ENCODE measurements around the gene ZBTB46.

The ZBTB46 gene

DNA sequence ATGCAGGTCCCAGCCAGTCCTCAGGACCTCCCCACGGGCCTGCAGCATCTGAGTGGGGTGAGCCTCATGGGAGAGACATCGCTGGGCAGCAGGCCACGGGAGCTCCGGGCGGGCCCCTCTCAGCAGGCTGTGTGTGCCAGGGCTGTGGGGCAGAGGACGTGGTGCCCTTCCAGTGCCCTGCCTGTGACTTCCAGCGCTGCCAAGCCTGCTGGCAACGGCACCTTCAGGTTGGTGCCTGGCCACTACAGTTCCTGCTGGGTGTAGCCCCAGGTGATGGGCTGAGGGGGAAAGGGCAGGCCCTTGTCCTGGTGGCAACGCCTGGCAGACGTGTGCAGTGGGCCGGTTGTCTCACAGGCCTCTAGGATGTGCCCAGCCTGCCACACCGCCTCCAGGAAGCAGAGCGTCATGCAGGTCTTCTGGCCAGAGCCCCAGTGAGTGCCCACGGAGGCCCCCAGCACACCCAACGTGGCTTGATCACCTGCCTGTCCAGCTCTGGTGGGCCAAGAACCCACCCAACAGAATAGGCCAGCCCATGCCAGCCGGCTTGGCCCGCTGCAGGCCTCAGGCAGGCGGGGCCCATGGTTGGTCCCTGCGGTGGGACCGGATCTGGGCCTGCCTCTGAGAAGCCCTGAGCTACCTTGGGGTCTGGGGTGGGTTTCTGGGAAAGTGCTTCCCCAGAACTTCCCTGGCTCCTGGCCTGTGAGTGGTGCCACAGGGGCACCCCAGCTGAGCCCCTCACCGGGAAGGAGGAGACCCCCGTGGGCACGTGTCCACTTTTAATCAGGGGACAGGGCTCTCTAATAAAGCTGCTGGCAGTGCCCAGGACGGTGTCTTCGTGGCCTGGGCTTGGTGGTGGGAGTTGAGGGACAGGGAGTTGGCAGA is 135.4 kb downstream of the ZBTB46 start:
- H2AFZ ChIP-seq (ENCODE audit: low read length), result no peak overlapping the region
- no peaks in the 10 kb centered on the region for H3K36me3 ChIP-seq (ENCODE audit: insufficient read depth, low read length)
- H3K4me3 ChIP-seq (ENCODE audit: low read length, poor library complexity, severe bottlenecking), result no peak overlapping the region
- no peak overlapping the region for H3K9ac ChIP-seq (ENCODE audit: low read depth, low read length, poor library complexity, severe bottlenecking)
- H3K4me1 ChIP-seq (ENCODE audit: insufficient read depth, low read length, poor library complexity, severe bottlenecking), result no peaks in the 10 kb centered on the region
- H4K20me1 ChIP-seq (ENCODE audit: insufficient read depth, low read length, poor library complexity, severe bottlenecking), result no peaks in the 10 kb centered on the region
- H3K9me2 ChIP-seq (replicated peaks; ENCODE audit: low read depth, low read length), result no peaks in the 10 kb centered on the region
- TF ChIP-seq, protein P1, sequence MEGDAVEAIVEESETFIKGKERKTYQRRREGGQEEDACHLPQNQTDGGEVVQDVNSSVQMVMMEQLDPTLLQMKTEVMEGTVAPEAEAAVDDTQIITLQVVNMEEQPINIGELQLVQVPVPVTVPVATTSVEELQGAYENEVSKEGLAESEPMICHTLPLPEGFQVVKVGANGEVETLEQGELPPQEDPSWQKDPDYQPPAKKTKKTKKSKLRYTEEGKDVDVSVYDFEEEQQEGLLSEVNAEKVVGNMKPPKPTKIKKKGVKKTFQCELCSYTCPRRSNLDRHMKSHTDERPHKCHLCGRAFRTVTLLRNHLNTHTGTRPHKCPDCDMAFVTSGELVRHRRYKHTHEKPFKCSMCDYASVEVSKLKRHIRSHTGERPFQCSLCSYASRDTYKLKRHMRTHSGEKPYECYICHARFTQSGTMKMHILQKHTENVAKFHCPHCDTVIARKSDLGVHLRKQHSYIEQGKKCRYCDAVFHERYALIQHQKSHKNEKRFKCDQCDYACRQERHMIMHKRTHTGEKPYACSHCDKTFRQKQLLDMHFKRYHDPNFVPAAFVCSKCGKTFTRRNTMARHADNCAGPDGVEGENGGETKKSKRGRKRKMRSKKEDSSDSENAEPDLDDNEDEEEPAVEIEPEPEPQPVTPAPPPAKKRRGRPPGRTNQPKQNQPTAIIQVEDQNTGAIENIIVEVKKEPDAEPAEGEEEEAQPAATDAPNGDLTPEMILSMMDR (conservative IDR thresholded peaks at IDR 0.05; ENCODE audit: low read length), result no peak
- TF ChIP-seq EZH2phosphoT487 (IDR thresholded peaks at IDR 0.05; ENCODE audit: borderline replicate concordance), result no peak
- no peaks in the 10 kb centered on the region for H3K27me3 ChIP-seq (ENCODE audit: insufficient read depth, low read length, poor library complexity, severe bottlenecking)
- H3K79me2 ChIP-seq (ENCODE audit: insufficient read depth, low read length), result no peaks in the 10 kb centered on the region
- H3K9me3 ChIP-seq (ENCODE audit: insufficient read depth, low read depth, low read length), result no peaks in the 10 kb centered on the region
- peak overlapping the region; percentile 34 for H3K4me2 ChIP-seq (ENCODE audit: low read depth, low read length, poor library complexity, severe bottlenecking)
- no peaks in the 10 kb centered on the region for H3F3A ChIP-seq (ENCODE audit: low read depth)

GRCh38 chr20:63694584-63695423 is 136.3 kb downstream of the ZBTB46 start:
- H3K4me1 ChIP-seq (ENCODE audit: insufficient read depth, low read length, poor library complexity, severe bottlenecking), result no peaks in the 10 kb centered on the region
- no peaks in the 10 kb centered on the region for H3K79me2 ChIP-seq (ENCODE audit: insufficient read depth, low read length)
- no peaks in the 10 kb centered on the region for H3K36me3 ChIP-seq (ENCODE audit: insufficient read depth, low read length)
- TF ChIP-seq, protein P1 (conservative IDR thresholded peaks at IDR 0.05; ENCODE audit: low read length), result no peak
- TF ChIP-seq EZH2phosphoT487 (IDR thresholded peaks at IDR 0.05; ENCODE audit: borderline replicate concordance), result no peak
- no peaks in the 10 kb centered on the region for H3K9me3 ChIP-seq (ENCODE audit: insufficient read depth, low read depth, low read length)
- no peaks in the 10 kb centered on the region for H3F3A ChIP-seq (ENCODE audit: low read depth)
- H3K27me3 ChIP-seq (ENCODE audit: insufficient read depth, low read length, poor library complexity, severe bottlenecking), result no peaks in the 10 kb centered on the region
- H3K9me2 ChIP-seq (replicated peaks; ENCODE audit: low read depth, low read length), result no peaks in the 10 kb centered on the region
- no peak overlapping the region for H3K4me2 ChIP-seq (ENCODE audit: low read depth, low read length, poor library complexity, severe bottlenecking)
- no peaks in the 10 kb centered on the region for H4K20me1 ChIP-seq (ENCODE audit: insufficient read depth, low read length, poor library complexity, severe bottlenecking)
- no peak overlapping the region for H3K9ac ChIP-seq (ENCODE audit: low read depth, low read length, poor library complexity, severe bottlenecking)
- no peak overlapping the region for H2AFZ ChIP-seq (ENCODE audit: low read length)
- no peak overlapping the region for H3K4me3 ChIP-seq (ENCODE audit: low read length, poor library complexity, severe bottlenecking)

DNA sequence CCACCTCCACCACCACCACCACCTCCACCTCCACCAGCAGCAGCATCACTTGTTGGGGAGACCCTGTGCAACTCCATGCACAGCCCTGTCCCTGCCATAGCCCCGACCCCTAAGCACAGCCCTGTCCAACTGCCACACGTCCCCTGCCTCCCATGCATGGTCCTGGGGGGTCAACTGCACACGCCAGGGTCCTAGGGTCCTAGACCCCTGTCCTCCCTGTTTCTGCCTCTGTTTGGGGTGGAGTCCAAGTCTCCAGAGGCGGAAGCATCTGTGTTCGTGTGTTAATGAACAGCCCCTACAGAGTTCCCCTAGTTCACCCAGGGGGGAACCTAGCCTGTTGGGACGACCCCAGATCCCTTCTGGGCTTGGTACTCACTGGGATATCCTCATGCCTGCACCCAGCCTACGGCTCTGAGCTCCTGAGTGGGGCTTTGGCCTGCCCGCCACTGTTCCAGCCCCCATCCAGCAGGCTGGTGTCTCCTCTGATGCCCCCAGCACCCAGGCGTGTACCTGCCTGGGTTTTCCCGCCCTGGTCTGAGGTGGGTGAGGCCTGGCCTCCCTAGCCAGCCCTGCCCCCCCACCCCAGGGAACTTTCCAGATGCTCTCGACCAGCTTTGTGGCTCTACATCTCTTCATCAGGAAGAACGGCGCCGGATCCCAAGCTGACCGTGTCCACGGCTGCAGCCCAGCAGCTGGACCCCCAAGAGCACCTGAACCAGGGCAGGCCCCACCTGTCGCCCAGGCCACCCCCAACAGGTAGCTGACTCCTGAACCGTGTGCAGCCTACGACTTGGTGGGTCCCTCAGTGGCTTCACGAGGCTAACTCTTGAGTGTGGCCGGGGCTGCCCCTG is 137.1 kb downstream of the ZBTB46 start:
- no peaks in the 10 kb centered on the region for H3K79me2 ChIP-seq (ENCODE audit: insufficient read depth, low read length)
- H3K4me3 ChIP-seq (ENCODE audit: low read length, poor library complexity, severe bottlenecking), result no peak overlapping the region
- H3K9me2 ChIP-seq (replicated peaks; ENCODE audit: low read depth, low read length), result no peaks in the 10 kb centered on the region
- H3K4me1 ChIP-seq (ENCODE audit: insufficient read depth, low read length, poor library complexity, severe bottlenecking), result no peaks in the 10 kb centered on the region
- no peak overlapping the region for H2AFZ ChIP-seq (ENCODE audit: low read length)
- H3F3A ChIP-seq (ENCODE audit: low read depth), result no peaks in the 10 kb centered on the region
- no peaks in the 10 kb centered on the region for H3K27me3 ChIP-seq (ENCODE audit: insufficient read depth, low read length, poor library complexity, severe bottlenecking)
- H3K9ac ChIP-seq (ENCODE audit: low read depth, low read length, poor library complexity, severe bottlenecking), result no peak overlapping the region
- no peak overlapping the region for H3K4me2 ChIP-seq (ENCODE audit: low read depth, low read length, poor library complexity, severe bottlenecking)
- H3K36me3 ChIP-seq (ENCODE audit: insufficient read depth, low read length), result no peaks in the 10 kb centered on the region
- no peaks in the 10 kb centered on the region for H3K9me3 ChIP-seq (ENCODE audit: insufficient read depth, low read depth, low read length)
- TF ChIP-seq, protein P1 (conservative IDR thresholded peaks at IDR 0.05; ENCODE audit: low read length), result no peak
- no peak for TF ChIP-seq EZH2phosphoT487 (IDR thresholded peaks at IDR 0.05; ENCODE audit: borderline replicate concordance)
- no peaks in the 10 kb centered on the region for H4K20me1 ChIP-seq (ENCODE audit: insufficient read depth, low read length, poor library complexity, severe bottlenecking)
